Measurements from ENCODE around the gene GPR135. TPM values are rescaled to one million over a fixed set of nuclear protein-coding genes. Genes with fewer than 3 reads are reported as not detected.

The GPR135 gene
- polyA plus RNA-seq, 1 of the 3 experiments (the other 2 are of a cell fraction) = 2.1 TPM

GRCh38 chr14:59482541-59483331, 17.6 kb upstream of the GPR135 start (continued):
- TF ChIP-seq ZBTB33 (IDR thresholded peaks at IDR 0.05; ENCODE audit: borderline replicate concordance, low read depth) (no peak), GATA2 (CRISPR knock-in tag; IDR thresholded peaks at IDR 0.05) (no peak), NFIC (IDR thresholded peaks at IDR 0.05; ENCODE audit: borderline replicate concordance) (peak; percentile 93), EP300 (IDR thresholded peaks at IDR 0.05; ENCODE audit: borderline replicate concordance in 1 of 2, low read depth in 1 of 2, low read length in 1 of 2) (peak in 1 of 2 experiments; percentile 78; a peak in 1 of 4 replicates), MXI1 (IDR thresholded peaks at IDR 0.05; ENCODE audit: low read depth, low read length) (no peak), CTCF (IDR thresholded peaks at IDR 0.05) (peak; percentile 18; the same call in 1 of the 2 replicates), ELF1 (IDR thresholded peaks at IDR 0.05) (no peak), FOXJ3 (CRISPR knock-in tag; IDR thresholded peaks at IDR 0.05) (no peak)
- TF ChIP-seq, protein P1, sequence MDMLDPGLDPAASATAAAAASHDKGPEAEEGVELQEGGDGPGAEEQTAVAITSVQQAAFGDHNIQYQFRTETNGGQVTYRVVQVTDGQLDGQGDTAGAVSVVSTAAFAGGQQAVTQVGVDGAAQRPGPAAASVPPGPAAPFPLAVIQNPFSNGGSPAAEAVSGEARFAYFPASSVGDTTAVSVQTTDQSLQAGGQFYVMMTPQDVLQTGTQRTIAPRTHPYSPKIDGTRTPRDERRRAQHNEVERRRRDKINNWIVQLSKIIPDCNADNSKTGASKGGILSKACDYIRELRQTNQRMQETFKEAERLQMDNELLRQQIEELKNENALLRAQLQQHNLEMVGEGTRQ (IDR thresholded peaks at IDR 0.05; ENCODE audit: borderline replicate concordance, low read depth, low read length) = no peak

GRCh38 chr14:59481871-59482540, 16.8 kb upstream of the GPR135 start:
- 45% methylated on average over 2 of the region's 2 CpGs for WGBS (ENCODE audit: low lambda C conversion rate)
- ChIA-PET POLR2A (no interaction called here), CTCF (interaction anchor here (0.9 to 3.4 kb wide), 6 partner anchors 8 to 292 kb away, joined by 3 to 27 read pairs (median 10); partner anchors contain the start of gene CCDC175)
- Histone ChIP-seq H3F3A (replicated peaks; ENCODE audit: insufficient read depth) (peaks cover 26% of the 10 kb centered on the region), H3K27me3 (ENCODE audit: insufficient read depth) (no peaks in the 10 kb centered on the region), H3K79me2 (ENCODE audit: insufficient read depth) (peaks cover 94% of the 10 kb centered on the region), H3K9me3 (no peaks in the 10 kb centered on the region), H3K9ac (peak overlapping the region; percentile 95), H3K4me1 (ENCODE audit: control insufficient read depth in 1 of 2, insufficient read depth in 2 of 2, low read depth in 1 of 2, low read length in 1 of 2) (peaks cover 12 to 26% of the 10 kb centered on the region in 2 experiments; a peak in 3 of 4 replicates), H3K27ac (ENCODE audit: low read depth in 2 of 2, low read length in 1 of 2) (peak overlapping the region; percentile 97 to 99), H3K4me2 (peak overlapping the region; percentile 77), H2AFZ (ENCODE audit: low read depth) (no peak overlapping the region), H4K20me1 (ENCODE audit: insufficient read depth) (0 out of 2 replicates have a peak, but pooled peaks cover 4% of the 10 kb centered on the region), H3K4me3 (ENCODE audit: low read depth in 2 of 2, low read length in 1 of 2) (peak overlapping the region; percentile 68 to 89), H3K36me3 (replicated peaks in 1 of 2; ENCODE audit: control insufficient read depth in 1 of 2, insufficient read depth in 2 of 2, low read length in 1 of 2) (peaks cover 31 to 34% of the 10 kb centered on the region in 2 experiments), H3K9me2 (no peaks in the 10 kb centered on the region)
- DNase-seq = no peak
- TF ChIP-seq, protein P1 (IDR thresholded peaks at IDR 0.05; ENCODE audit: borderline replicate concordance, low read depth, low read length) = no peak
- TF ChIP-seq CHD2 (IDR thresholded peaks at IDR 0.05; ENCODE audit: low read length, partially characterized antibody) (no peak), RXRA (IDR thresholded peaks at IDR 0.05; ENCODE audit: borderline replicate concordance, low read depth) (no peak), POLR2AphosphoS5 (IDR thresholded peaks at IDR 0.05; ENCODE audit: low read depth, low read length) (no peak), GABPA (IDR thresholded peaks at IDR 0.05; ENCODE audit: low read depth) (no peak), ZBTB33 (IDR thresholded peaks at IDR 0.05; ENCODE audit: borderline replicate concordance, low read depth) (no peak), EZH2phosphoT487 (IDR thresholded peaks at IDR 0.05; ENCODE audit: borderline replicate concordance, low read depth) (no peak), RFX5 (IDR thresholded peaks at IDR 0.05; ENCODE audit: low read length) (no peak), RCOR1 (IDR thresholded peaks at IDR 0.05; ENCODE audit: low read length) (no peak), MEF2A (IDR thresholded peaks at IDR 0.05; ENCODE audit: borderline replicate concordance, low read depth) (no peak), FOXJ3 (CRISPR knock-in tag; IDR thresholded peaks at IDR 0.05) (no peak), FOSL2 (IDR thresholded peaks at IDR 0.05; ENCODE audit: borderline replicate concordance, low read depth) (no peak)

Data from SK-N-SH (cell line).